GM18526 (cell line): ENCODE measurements around the gene FOXC2.

ENCODE experiments used
- POLR2A ChIP-seq: IDR thresholded peaks from 3 replicates; pipeline ENCODE4 v1.6.1; 2011; ENCODE audit not compliant: insufficient read length; ENCODE audit errors: extremely low read depth

FOXC2 gene

DNA sequence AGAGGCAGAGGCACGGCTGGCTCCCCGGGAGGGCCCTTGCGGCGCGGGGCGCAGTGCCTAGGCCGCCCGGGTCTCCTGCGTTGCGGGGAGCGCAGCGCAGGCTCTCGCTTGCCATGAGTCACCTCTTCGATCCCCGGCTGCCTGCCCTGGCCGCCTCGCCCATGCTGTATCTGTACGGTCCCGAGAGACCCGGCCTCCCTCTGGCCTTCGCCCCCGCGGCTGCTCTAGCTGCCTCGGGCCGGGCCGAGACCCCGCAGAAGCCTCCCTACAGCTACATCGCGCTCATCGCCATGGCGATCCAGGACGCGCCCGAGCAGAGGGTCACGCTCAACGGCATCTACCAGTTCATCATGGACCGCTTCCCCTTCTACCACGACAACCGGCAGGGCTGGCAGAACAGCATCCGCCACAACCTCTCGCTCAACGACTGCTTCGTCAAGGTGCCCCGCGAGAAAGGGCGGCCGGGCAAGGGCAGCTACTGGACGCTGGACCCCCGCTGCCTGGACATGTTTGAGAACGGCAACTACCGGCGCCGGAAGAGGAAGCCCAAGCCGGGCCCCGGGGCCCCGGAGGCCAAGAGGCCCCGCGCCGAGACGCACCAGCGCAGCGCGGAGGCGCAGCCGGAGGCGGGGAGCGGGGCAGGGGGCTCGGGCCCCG is 12.1 kb downstream of the FOXC2 start:
- no peak for TF ChIP-seq POLR2A

DNA sequence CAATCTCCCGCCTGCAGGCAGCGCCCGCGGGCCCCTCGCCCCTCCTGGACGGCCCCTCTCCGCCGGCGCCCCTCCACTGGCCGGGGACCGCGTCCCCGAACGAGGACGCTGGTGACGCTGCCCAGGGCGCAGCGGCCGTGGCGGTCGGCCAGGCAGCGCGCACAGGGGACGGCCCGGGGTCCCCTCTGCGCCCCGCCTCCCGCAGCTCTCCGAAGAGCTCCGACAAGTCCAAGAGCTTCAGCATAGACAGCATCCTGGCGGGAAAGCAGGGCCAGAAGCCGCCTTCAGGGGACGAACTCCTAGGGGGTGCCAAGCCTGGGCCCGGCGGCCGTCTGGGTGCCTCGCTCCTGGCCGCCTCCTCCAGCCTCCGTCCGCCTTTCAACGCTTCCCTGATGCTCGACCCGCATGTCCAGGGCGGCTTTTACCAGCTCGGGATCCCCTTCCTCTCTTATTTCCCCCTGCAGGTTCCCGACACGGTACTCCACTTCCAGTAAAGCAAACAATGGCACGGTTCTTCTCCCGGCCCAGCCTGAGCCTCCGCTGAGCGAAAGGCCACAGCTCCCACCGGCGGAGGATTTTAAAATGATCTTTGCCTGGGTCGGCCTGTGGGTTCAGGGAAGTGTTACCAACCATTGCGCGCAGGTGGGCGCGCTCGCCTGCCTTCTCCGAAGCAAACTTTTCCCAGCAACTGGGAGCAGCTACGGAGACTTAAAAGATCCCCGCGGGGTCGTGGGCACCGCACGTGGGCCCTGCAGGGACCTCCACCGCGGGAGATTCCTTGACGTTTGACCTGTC is 12.8 kb downstream of the FOXC2 start:
- TF ChIP-seq POLR2A = no peak

DNA sequence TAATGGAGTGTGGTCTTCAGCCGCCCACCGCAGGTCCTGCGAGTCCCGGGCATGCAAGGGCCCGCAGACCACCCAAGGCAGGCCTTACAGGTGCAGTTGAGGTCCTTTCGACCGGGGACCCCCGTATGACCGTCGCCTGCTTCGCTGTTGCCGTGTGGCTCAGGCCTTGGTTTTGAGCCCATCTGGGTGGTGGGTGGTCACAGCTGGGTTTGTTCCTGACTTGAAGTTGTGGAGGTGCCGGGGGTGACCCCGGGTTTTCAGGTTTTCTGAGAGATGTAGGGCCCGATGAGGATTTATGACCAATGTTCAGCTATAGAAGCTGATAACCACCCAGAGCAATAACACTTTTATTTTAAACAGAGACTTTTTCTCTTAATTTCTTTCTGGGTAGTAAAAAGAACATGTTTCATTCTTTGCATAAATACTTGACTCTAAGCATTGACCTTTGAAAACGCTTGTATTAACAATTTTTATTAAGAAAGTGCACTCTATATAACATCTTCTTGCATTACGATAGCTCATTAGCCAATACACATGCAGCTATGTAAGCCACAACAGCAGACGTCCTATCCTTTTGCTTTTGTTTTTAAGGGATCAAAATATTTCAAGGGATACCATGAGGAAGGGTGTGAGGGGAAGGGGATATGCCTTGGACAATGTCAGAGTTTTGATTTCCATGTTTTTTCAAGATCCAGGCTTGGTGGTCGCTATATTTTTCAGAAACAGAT is 13.6 kb downstream of the FOXC2 start:
- no peak for TF ChIP-seq POLR2A

DNA sequence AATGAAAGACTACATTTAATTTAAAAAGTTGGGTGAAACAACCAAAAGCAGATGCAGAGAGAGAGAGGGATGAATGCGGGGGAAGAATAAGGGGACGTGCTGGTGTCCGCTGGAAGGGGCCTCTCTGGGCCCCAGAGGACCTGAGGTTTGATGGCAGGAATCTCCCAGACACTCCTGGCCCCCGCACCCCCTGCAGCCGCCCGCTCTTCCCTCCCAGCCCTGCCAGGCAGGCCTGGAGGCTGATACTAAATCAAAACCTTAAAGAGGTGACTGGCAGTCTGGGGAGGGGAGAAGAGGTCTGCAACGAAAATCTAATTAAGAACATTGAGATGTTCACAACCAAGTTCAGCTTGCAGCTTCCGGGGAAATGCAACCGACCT is 14.2 kb downstream of the FOXC2 start:
- TF ChIP-seq POLR2A = no peak

DNA sequence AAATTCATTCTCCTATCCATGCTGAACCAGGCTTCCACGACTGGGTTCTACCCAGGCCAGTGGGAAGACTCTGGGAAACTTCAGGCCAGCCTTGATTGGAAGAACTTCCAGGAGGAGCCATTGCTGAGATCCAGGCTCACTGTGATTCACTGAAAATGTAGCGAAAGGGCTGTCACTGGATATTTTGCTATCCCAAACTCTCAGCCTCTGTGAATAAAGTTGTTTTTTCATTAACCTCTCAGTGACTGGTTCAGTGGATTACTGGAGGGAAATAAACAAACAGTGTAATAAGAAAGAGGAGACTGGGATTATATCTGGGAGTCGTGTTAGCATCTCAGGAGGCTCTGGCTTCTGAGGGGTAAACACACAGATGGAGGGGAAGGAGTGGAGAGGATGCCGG is 14.8 kb downstream of the FOXC2 start:
- TF ChIP-seq POLR2A = no peak

DNA sequence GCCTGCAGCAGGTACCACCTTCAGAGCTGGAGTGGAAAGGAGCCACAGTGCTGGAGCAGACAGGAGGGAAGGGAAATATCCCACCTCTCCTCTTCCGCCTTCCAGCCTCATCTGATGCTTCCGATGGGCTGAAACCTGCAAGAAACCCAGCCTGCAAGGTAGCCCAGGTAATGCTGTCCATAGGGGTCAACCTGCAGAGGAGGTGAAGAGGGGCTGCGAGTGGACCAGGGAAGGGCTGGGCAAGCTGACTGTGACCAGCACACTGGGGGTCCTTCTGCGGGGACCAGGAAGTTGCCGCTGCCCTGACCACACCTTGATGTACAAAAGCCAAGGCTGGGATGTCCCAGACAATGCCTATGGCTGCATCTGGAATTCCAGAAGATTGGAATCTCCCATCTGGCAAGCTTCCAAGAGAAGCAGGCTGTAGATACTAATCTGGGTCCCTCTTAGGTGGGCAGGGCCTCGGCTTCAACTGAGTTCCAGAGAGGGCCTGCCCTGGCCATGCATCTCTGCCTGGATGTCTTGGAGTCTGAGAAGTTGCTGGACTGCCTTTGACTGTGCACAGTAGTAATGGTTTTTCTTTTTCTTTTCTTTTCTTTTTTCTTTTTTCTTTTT is 17.5 kb downstream of the FOXC2 start:
- TF ChIP-seq POLR2A = no peak

DNA sequence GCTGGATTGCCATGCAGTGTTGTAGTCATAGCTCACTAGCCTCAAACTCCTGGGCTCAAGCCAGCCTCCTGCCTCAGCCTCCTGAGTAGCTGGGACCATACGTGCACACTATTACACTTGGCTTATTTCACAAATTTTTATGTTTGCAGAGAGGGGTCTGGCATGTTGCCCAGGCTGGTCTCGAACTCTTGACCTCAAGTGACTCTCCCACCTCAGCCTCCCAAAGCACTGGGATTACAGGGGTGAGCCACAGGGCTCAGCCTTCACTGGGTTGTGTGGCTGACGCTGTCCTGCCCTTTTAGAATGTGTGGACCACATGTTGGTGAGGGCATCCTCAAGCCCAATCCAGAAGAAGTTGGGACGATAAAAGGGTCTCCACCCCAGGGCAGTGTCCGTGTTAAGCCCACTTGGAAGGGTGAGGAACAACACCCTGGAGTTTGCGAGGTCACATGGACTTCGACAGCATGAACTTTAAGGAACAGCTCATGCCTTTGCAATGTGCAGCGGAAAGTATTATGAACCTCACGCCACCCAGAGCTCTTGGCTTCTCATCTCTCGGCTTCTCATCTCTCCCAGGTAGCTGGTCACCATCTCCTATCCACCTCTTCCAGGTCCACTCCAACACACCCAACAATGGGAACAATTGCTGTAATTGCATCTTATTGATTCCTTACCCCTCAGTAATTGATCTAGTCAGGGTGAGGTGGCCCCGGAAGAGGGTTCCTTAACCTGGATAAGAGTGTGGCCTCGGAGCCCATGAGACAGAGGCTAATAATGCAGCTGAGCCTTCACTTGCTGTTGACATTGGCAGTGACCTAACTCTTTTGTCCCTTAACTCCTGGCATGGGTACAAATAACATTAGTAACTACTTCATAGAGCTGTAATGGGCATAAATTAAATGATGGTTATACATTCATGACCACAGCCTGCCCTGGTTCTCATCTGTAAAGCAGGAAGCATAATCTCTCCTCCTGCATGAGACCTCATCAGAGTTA is 18.4 kb downstream of the FOXC2 start:
- TF ChIP-seq POLR2A = no peak

DNA sequence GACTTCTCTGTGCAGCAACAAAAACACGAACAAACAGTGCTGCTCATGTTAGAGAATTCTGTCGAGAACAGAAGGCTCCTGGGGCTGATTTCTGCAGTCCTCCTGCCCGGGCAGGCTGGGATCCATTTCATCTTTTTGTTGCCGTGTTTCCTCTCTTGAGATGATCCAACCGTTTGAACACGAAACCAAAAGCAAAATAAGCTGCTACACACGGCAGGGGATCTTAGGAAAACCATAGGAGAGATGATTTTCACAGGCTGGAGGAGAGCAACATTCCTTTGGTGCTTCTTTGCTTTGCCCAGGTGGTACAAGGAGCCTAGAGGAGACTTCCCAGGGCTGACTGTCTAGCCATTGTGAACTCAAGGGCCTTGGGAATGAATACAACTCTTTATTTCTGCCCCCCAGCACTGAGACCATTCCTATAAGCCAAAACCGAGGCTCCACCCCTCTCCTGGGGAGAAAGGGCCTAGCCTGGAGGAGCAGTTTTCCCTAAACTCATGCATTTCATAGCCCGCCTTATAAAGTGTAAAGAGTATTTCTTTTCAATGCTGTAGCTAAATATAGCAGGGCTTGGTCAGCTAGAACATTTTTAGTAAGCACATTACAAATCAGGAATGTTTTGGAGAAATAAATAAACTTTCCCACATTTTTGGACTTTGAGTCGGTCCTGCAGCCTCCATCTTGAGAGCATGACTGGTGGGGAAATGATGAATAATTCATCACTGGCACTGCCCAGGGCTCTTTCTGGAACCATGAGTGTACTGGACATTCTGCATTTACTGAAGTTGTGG is 19.4 kb downstream of the FOXC2 start:
- no peak for TF ChIP-seq POLR2A

DNA sequence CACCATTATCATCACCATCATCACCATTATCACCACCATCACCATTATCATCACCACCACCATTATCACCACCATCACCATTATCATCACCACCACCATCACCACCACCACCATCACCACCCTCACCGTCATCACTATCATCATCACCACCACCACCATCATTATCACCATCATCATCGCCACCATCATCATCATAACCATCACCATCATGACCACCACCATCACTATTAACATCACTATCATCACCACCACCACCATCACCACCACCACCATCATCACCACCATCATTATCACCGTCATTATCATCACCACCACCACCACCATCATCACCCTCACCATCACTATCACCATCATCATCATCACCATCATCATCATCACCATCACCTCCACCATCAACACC is 20.9 kb downstream of the FOXC2 start:
- TF ChIP-seq POLR2A = no peak

DNA sequence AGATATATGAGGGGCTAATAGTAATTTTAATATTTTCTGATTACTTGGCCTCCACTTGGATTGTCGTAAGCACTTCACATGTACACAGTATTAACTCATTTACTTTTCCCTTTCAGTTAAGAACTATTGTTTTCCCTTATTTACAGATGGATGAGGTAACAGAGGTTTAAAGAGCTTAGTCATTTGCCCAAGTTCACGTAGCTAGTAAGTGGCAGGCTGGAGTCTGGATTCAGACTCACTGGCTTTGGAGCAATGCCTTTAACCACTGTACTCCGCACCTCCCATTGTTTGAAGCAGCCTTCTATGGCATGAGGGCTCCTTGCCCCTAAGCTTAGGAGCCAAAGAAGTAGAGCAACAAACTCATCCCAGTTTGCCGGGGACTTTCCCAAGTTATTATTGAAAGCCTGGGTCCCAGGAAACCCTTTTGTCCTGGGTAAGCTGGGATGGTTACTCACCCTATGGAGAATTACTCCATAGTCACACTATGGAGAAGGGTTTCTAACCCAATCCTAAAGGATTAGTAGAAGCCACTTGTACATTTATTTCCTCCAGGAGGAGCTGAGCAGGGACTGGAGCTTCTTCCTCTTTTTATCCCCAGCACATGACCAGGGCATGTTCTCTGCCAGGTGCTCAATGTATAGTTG is 24.0 kb downstream of the FOXC2 start:
- no peak for TF ChIP-seq POLR2A

DNA sequence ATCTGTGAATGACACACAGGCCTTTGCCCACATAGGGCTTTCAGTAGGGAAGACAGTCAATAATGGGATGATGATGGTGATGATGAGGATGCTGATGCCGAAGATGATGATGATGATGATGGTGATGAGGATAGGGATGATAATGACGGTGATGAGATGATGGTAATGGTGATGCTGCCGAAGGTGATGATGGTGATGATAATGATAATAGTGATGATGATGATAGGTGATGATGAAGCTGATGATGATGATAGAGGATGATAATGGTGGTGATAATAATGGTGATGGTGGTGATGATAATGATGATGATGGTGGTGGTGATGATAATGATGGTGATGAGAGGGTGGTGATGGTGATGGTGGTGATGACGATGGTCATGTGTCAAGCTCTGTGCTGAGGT is 24.6 kb downstream of the FOXC2 start:
- no peak for TF ChIP-seq POLR2A

DNA sequence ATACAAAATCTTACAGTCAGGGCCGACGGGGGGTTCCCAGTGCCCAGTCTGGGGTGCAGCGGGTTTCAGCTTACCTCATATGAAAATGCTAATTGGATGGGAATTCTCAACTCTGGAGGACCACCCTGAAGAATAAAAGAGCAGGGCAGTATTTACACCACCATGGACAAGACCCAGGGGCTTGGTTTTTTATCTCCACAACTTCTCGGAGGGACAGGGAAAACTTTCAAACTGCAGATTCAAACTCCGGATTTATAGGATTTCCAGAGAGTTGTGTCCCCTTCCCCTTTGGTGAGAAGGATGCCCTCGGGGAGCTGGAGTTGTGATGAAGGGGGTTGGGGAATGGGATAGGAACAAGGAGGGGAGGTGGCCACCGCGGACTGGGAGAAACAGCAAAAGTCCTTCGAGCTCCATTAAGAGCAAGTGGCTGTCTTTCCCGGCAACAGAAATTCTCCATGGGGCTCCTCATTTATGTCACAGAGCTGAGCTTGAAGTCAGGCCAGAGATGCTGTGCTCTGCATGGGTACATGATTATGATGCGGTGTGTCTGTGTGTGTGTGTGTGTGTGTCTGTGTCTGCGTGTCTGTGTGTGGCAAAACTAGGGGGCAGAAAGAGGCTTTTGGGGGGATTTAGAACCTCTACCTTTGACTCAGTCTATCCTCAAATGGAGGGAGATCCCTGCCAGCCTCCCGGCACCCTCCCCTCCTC is 27.4 kb downstream of the FOXC2 start:
- TF ChIP-seq POLR2A = no peak

DNA sequence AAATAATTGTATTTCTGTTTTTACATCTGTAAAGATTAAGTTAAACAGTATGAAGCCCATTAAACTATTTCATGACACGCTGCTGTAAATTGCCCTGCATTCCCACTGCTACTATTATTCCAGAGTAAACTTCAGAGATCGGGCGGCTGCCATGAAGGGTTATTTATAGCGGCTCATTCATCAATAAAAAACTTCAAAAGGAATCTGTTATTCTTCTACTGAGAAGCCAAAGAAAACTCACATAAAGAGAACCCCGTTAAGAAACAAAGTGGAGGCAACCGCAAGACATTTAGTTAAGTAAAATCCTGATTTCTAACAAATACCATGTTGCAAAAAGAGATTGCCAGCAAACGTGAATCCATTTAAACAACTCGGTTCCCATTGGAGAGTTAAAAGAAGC is 28.1 kb downstream of the FOXC2 start:
- TF ChIP-seq POLR2A = no peak

DNA sequence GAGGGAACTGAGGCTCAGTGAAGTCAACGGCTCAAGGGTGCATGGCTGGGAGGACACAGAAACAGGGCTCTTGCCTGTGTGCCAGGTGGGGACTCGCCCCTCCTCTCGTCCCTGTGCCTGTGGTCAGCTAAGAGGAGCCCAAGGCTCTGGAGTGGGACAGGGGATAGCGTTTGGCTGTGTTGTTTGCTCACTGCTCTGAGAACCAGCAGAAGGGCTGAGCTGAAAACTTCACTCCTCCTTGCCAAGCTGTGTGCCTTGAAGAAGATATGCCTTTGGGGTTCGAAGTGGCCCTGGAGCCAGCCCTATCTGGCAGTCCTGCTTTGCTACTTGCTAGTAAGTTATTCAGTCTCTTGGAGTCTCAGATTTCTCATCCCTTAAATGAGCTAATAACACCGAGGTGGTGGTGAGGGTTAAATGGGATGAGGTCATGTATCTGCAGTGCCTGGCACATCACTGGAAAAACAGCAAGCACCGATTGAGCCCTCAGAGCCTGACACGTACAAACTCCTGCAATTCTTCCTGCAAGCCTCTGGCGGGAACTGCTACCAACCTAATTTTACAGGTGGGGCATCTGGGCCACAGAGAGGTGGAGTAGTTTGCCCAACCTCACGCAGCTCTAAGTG is 29.5 kb downstream of the FOXC2 start:
- no peak for TF ChIP-seq POLR2A
